NCI-H187 (cell line): ENCODE measurements around the gene ASTN2.

Experiments
- DNase-seq, 2 experiments: peaks; one replicate each; lab custom pipeline; 2025; lab: John Stamatoyannopoulos, UW

The ASTN2 gene

GRCh38 chr9:116483622-116484491 lies 931.0 kb downstream of the ASTN2 start:
- DNase-seq: no peak

- no peak for DNase-seq
Measured at GRCh38 chr9:116482740-116483139, 932.1 kb downstream of the ASTN2 start.

- DNase-seq: no peak
Measured at GRCh38 chr9:116480700-116481099, 934.2 kb downstream of the ASTN2 start.

- no peak for DNase-seq
Measured at GRCh38 chr9:116479967-116480366, 934.9 kb downstream of the ASTN2 start.

GRCh38 chr9:116479056-116479544 lies 935.8 kb downstream of the ASTN2 start:
- no peak for DNase-seq

GRCh38 chr9:116477584-116478141 lies 937.2 kb downstream of the ASTN2 start:
- no peak for DNase-seq

- no peak for DNase-seq
Measured at GRCh38 chr9:116476935-116477381, 937.9 kb downstream of the ASTN2 start.

GRCh38 chr9:116476002-116476401 lies 938.9 kb downstream of the ASTN2 start:
- DNase-seq: no peak

- DNase-seq: no peak
Measured at GRCh38 chr9:116475201-116475600, 939.7 kb downstream of the ASTN2 start.

- no peak for DNase-seq
Measured at GRCh38 chr9:116471944-116472506, 942.8 kb downstream of the ASTN2 start.

GRCh38 chr9:116471093-116471906 lies 943.6 kb downstream of the ASTN2 start:
- DNase-seq: no peak

GRCh38 chr9:116468793-116469527 lies 945.9 kb downstream of the ASTN2 start:
- DNase-seq: no peak

GRCh38 chr9:116468369-116468768 lies 946.5 kb downstream of the ASTN2 start:
- no peak for DNase-seq

- DNase-seq: no peak
Measured at GRCh38 chr9:116467740-116468351, 947.0 kb downstream of the ASTN2 start.

GRCh38 chr9:116466271-116467235 lies 948.3 kb downstream of the ASTN2 start:
- DNase-seq: no peak

- no peak for DNase-seq
Measured at GRCh38 chr9:116465576-116466270, 949.1 kb downstream of the ASTN2 start.

- DNase-seq: no peak
Measured at GRCh38 chr9:116464987-116465571, 949.8 kb downstream of the ASTN2 start.

GRCh38 chr9:116464423-116464822 lies 950.4 kb downstream of the ASTN2 start:
- no peak for DNase-seq

- DNase-seq: no peak
Measured at GRCh38 chr9:116461632-116462031, 953.2 kb downstream of the ASTN2 start.
